Spleen (tissue), 11 donors: ENCODE measurements around the gene ABCC10. TPM values are rescaled to one million over a fixed set of nuclear protein-coding genes. Genes with fewer than 3 reads are reported as not detected.
"Not testable (repeated sequence)": the region's sequence is repeated elsewhere in the genome, so short reads cannot be mapped to it uniquely, and the experiment has no call there.

Experiments used
- DNase-seq: peaks from one replicate; pipeline ENCODE4 v3.0.0-alpha.2; 2020
- H3K27ac ChIP-seq, 8 donors: fragments of 200-600 bp; sonication (generic) in 7 of 8; 1 replicate in 4 of 8; 2 replicates in 4 of 8; pipeline versions ENCODE4 v1.5.0 to v1.8.0; 2016 to 2021; ENCODE audit warnings: inconsistent platforms in 4 of 8, mild to moderate bottlenecking in 4 of 8, moderate library complexity in 1 of 8
- H3K27me3 ChIP-seq, 7 donors: fragments of 200-600 bp; sonication (generic) in 6 of 7; replicated peaks in 1 of 7; 1 replicate in 4 of 7; 2 replicates in 3 of 7; pipeline versions ENCODE4 v1.5.0 to v1.8.0; 2016 to 2021; ENCODE audit warnings: inconsistent platforms in 3 of 7, mild to moderate bottlenecking in 1 of 7
- H3K36me3 ChIP-seq, 6 donors: fragments of 200-600 bp; sonication (generic) in 5 of 6; 1 replicate in 4 of 6; 2 replicates in 2 of 6; pipeline versions ENCODE4 v1.5.0 to v1.8.0; 2016 to 2021; ENCODE audit warnings: inconsistent platforms in 2 of 6
- H3K4me1 ChIP-seq, 6 donors: fragments of 200-600 bp; sonication (generic) in 5 of 6; 1 replicate in 3 of 6; 2 replicates in 3 of 6; pipeline versions ENCODE4 v1.5.0 to v1.8.0; 2016 to 2021; ENCODE audit warnings: inconsistent platforms in 3 of 6
- H3K4me3 ChIP-seq, 8 donors: fragments of 200-600 bp; sonication (generic) in 7 of 8; 1 replicate in 4 of 8; 2 replicates in 4 of 8; pipeline versions ENCODE4 v1.5.0 to v1.8.0; 2016 to 2021; ENCODE audit warnings: inconsistent platforms in 4 of 8, mild to moderate bottlenecking in 4 of 8, moderate library complexity in 2 of 8
- H3K9me3 ChIP-seq, 8 donors: fragments of 200-600 bp; sonication (generic) in 7 of 8; 1 replicate in 4 of 8; 2 replicates in 4 of 8; pipeline versions ENCODE4 v1.5.0 to v1.8.0; 2016 to 2021; ENCODE audit warnings: inconsistent platforms in 4 of 8
- CTCF ChIP-seq, 11 experiments: fragments of 200-600 bp in 7 of 11; fragments of 450-650 bp in 4 of 11; sonication (generic) in 4 of 11; IDR thresholded peaks in 8 of 11; conservative IDR thresholded peaks in 3 of 11; 1 replicate in 7 of 11; 2 replicates in 4 of 11; pipeline versions ENCODE4 v1.4.0 to v1.8.0; 2016 to 2021; ENCODE audit warnings: antibody characterized with exemption in 11 of 11, inconsistent platforms in 4 of 11, mild to moderate bottlenecking in 1 of 11
- POLR2A ChIP-seq, 3 donors: fragments of 450-650 bp; IDR thresholded peaks; one replicate each; pipeline ENCODE4 v1.5.1; 2017; ENCODE audit warnings: antibody characterized with exemption in 3 of 3, mild to moderate bottlenecking in 1 of 3
- POLR2AphosphoS5 ChIP-seq, 3 donors: sonication (generic); formaldehyde crosslinking; IDR thresholded peaks; one replicate each; pipeline ENCODE4 v1.5.1; 2017; ENCODE audit warnings: antibody characterized with exemption in 3 of 3
- WGBS, 5 donors: extraction: QIAGEN DNeasy Blood & Tissue Kit in 3 of 5; methylation state at CpG; one replicate each; pipeline versions ENCODE4 v1.1.5 to v1.1.7; 2013 to 2018; 5-methylcytosine and 5-hydroxymethylcytosine counted together
- intact Hi-C: fragments of 100-400 bp; cut with DNase I; formaldehyde crosslinking; loops from one replicate; pipeline ENCODE4 v1.15.0; 2023; ENCODE audit warnings: low total_unique reads
- polyA plus RNA-seq, 3 donors: library from polyadenylated mRNA; stranded (reverse); fragments of 200-250 nt; gene quantifications; one replicate each; pipeline ENCODE4 v1.2.1, GENCODE V29; 2013
- total RNA-seq, 7 donors: library from RNA; depleted of rRNA in 3 of 7; stranded (reverse); fragments of >200 nt in 3 of 7; fragmentation: NEBNext Ultra II Directional in 4 of 7; extraction: Animal tissue kit (Norgen Biotek cat#: 25700) in 4 of 7; gene quantifications; one replicate each; pipeline versions ENCODE4 v1.1.0 to v1.2.1, GENCODE V29; 2016 to 2021
- donor health status: healthy with polysubstance abuse.
- donor health status: DM: no; HTN: no; CAD: no; lungs with moderate emphysema.
- donor health status: DM: no; HTN: no; CAD: no.
- donor health status: Bipolar disorder and iron deficiency.
- donor health status: healthy.
- donor health status: DM: no; HTN: no; CAD: no.
- donor health status: DM: yes; HTN: yes; CAD: no.

ABCC10 gene
- total and polyA plus RNA-seq, 10 donors = 13.1 to 52.6 (median 31.6) TPM

GRCh38 chr6:43402820-43403219, 24.5 kb upstream of the ABCC10 start:
- Histone ChIP-seq H3K27me3 (peaks cover 0 to 11% (median 0%) of the 10 kb centered on the region in 7 donors), H3K4me3 (no peak overlapping the region), H3K27ac (no peak overlapping the region), H3K9me3 (no peaks in the 10 kb centered on the region), H3K4me1 (peaks cover 0 to 4% (median 0%) of the 10 kb centered on the region in 6 donors), H3K36me3 (no peaks in the 10 kb centered on the region)
- TF ChIP-seq POLR2AphosphoS5 (IDR thresholded peaks at IDR 0.05) (no peak), CTCF (IDR thresholded peaks at IDR 0.05 in 8 of 11, conservative IDR thresholded peaks at IDR 0.05 in 3 of 11) (no peak), POLR2A (IDR thresholded peaks at IDR 0.05) (no peak)
- DNase-seq = no peak
- 46 to 78% (median 74%) methylated on average over 1 of the region's 1 CpG for WGBS, 5 donors
- intact Hi-C loops = no loop called here

GRCh38 chr6:43405354-43405753, 22.0 kb upstream of the ABCC10 start:
- DNase-seq = no peak
- H3K4me3 ChIP-seq = no peak overlapping the region
- intact Hi-C loops = no loop called here
- H3K4me1 ChIP-seq = no peaks in the 10 kb centered on the region
- 50 to 62% (median 59%) methylated on average over 3 of the region's 3 CpGs for WGBS, 5 donors
- no peaks in the 10 kb centered on the region for H3K9me3 ChIP-seq
- H3K27me3 ChIP-seq = peaks cover 0 to 14% (median 0%) of the 10 kb centered on the region in 7 donors
- TF ChIP-seq CTCF (IDR thresholded peaks at IDR 0.05 in 8 of 11, conservative IDR thresholded peaks at IDR 0.05 in 3 of 11) (no peak), POLR2A (IDR thresholded peaks at IDR 0.05) (no peak), POLR2AphosphoS5 (IDR thresholded peaks at IDR 0.05) (no peak)
- H3K27ac ChIP-seq = no peak overlapping the region
- H3K36me3 ChIP-seq = no peaks in the 10 kb centered on the region

- H3K4me1 ChIP-seq = no peaks in the 10 kb centered on the region
- no peaks in the 10 kb centered on the region for H3K36me3 ChIP-seq
- DNase-seq = no peak
- H3K9me3 ChIP-seq = no peaks in the 10 kb centered on the region
- TF ChIP-seq POLR2A (IDR thresholded peaks at IDR 0.05) = no peak
- TF ChIP-seq CTCF (IDR thresholded peaks at IDR 0.05 in 8 of 11, conservative IDR thresholded peaks at IDR 0.05 in 3 of 11) = no peak
- TF ChIP-seq POLR2AphosphoS5 (IDR thresholded peaks at IDR 0.05) = no peak
- no peak overlapping the region for H3K4me3 ChIP-seq
- intact Hi-C loops = no loop called here
- H3K27ac ChIP-seq = no peak overlapping the region
- peaks cover 0 to 13% (median 0%) of the 10 kb centered on the region in 7 donors for H3K27me3 ChIP-seq
- WGBS, 5 donors = 68 to 96% (median 78%) methylated on average over 1 of the region's 1 CpG
Measured at GRCh38 chr6:43407296-43407695, 20.0 kb upstream of the ABCC10 start.

GRCh38 chr6:43408259-43408658, 19.1 kb upstream of the ABCC10 start:
- Histone ChIP-seq H3K27ac (no peak overlapping the region), H3K27me3 (peaks cover 0 to 16% (median 0%) of the 10 kb centered on the region in 7 donors), H3K9me3 (peaks cover 0 to 7% (median 0%) of the 10 kb centered on the region in 8 donors), H3K4me3 (no peak overlapping the region), H3K36me3 (no peaks in the 10 kb centered on the region), H3K4me1 (no peaks in the 10 kb centered on the region)
- 89 to 98% (median 97%) methylated on average over 4 of the region's 4 CpGs for WGBS, 5 donors
- no peak for DNase-seq
- intact Hi-C loops = no loop called here
- no peak for TF ChIP-seq CTCF (IDR thresholded peaks at IDR 0.05 in 8 of 11, conservative IDR thresholded peaks at IDR 0.05 in 3 of 11)
- TF ChIP-seq POLR2AphosphoS5 (IDR thresholded peaks at IDR 0.05) = no peak
- TF ChIP-seq POLR2A (IDR thresholded peaks at IDR 0.05) = no peak

GRCh38 chr6:43410776-43411175, 16.6 kb upstream of the ABCC10 start:
- H3K4me1 ChIP-seq, DNase-seq, H3K4me3 ChIP-seq, intact Hi-C loops, H3K9me3 ChIP-seq, H3K27ac ChIP-seq, H3K36me3 ChIP-seq: not testable (repeated sequence)
- 88 to 96% (median 92%) methylated on average over 1 of the region's 1 CpG for WGBS, 5 donors
- H3K27me3 ChIP-seq = peaks cover 0 to 12% (median 0%) of the 10 kb centered on the region in 7 donors
